ENCODE data around the gene GSC. TPM values are rescaled to one million over a fixed set of nuclear protein-coding genes. Genes with fewer than 3 reads are reported as not detected.

The GSC gene
- total and polyA plus RNA-seq, 2 donors (not counting 1 experiment from before 2014, with no cell fraction given) = not detected

DNA sequence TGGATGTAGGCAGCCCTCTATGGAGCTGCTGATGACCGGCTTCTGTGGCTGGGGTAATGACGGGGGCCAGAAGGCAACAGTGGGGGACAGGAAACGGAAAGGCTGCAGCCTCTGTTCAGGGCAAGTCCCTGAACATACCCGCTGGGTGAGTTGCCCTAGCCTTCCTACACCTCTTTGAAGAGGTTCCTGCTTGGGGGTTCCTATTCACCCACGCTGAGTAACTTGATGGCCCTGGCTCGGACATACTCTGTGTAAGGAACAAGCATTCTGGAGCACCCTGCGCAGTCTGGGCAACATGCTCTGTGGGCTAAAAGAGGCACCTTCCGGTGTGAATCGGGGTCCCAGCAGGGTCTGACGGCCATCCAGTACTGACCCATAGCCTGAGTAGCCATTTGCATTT is 17.7 kb upstream of the GSC start:
- ChIA-PET CTCF (no interaction called here), POLR2A (no interaction called here)
- intact Hi-C loops (cut with micrococcal nuclease) = no loop called here
- ATAC-seq (ENCODE audit: low read depth) (no peak), DNase-seq (no peak)
- no peaks in the 10 kb centered on the region for H4K20me1 ChIP-seq (ENCODE audit: control insufficient read depth, insufficient read depth, low read length, poor library complexity, severe bottlenecking)
- Mint-ChIP-seq H3K27ac (no peak overlapping the region), H3K9me3 (ENCODE audit: insufficient read depth) (no peaks in the 10 kb centered on the region), H3K27me3 (peaks cover 10% of the 10 kb centered on the region), H3K4me1 (no peaks in the 10 kb centered on the region), H3K4me3 (no peak overlapping the region)
- no peak overlapping the region for H3K9ac ChIP-seq (ENCODE audit: low read length)
- no peaks in the 10 kb centered on the region for H3K27me3 ChIP-seq (replicated peaks in 1 of 4; ENCODE audit: control extremely low read depth in 1 of 4, control insufficient read depth in 3 of 4, insufficient read depth in 4 of 4, low read length in 3 of 4)
- no peak overlapping the region for H2AFZ ChIP-seq (ENCODE audit: insufficient read depth, low read depth, low read length, poor library complexity, severe bottlenecking)
- TF ChIP-seq EZH2 (IDR thresholded peaks at IDR 0.05; ENCODE audit: borderline replicate concordance, insufficient read depth, low read depth, low read length, poor library complexity, severe bottlenecking) = no peak
- TF ChIP-seq, protein P1, sequence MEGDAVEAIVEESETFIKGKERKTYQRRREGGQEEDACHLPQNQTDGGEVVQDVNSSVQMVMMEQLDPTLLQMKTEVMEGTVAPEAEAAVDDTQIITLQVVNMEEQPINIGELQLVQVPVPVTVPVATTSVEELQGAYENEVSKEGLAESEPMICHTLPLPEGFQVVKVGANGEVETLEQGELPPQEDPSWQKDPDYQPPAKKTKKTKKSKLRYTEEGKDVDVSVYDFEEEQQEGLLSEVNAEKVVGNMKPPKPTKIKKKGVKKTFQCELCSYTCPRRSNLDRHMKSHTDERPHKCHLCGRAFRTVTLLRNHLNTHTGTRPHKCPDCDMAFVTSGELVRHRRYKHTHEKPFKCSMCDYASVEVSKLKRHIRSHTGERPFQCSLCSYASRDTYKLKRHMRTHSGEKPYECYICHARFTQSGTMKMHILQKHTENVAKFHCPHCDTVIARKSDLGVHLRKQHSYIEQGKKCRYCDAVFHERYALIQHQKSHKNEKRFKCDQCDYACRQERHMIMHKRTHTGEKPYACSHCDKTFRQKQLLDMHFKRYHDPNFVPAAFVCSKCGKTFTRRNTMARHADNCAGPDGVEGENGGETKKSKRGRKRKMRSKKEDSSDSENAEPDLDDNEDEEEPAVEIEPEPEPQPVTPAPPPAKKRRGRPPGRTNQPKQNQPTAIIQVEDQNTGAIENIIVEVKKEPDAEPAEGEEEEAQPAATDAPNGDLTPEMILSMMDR (IDR thresholded peaks at IDR 0.05) = no peak
- H3K4me1 ChIP-seq (ENCODE audit: control insufficient read depth in 2 of 2, insufficient read depth in 2 of 2, low read length in 2 of 2) = no peaks in the 10 kb centered on the region
- H3K9me3 ChIP-seq (ENCODE audit: control extremely low read depth in 1 of 3, control insufficient read depth in 2 of 3, insufficient read depth in 1 of 3, low read length in 2 of 3) = peaks cover 0 to 3% (median 0%) of the 10 kb centered on the region in 3 donors
- no peak overlapping the region for H3K27ac ChIP-seq (ENCODE audit: low read length in 2 of 2)
- no peak overlapping the region for H3K4me3 ChIP-seq (ENCODE audit: control extremely low read depth in 1 of 5, extremely low read depth in 1 of 5, insufficient read depth in 1 of 5, low read depth in 2 of 5, low read length in 4 of 5)
- WGBS (ENCODE audit: insufficient coverage) = 74% methylated on average over 10 of the region's 10 CpGs
- H3K36me3 ChIP-seq (replicated peaks in 1 of 2; ENCODE audit: control extremely low read depth in 1 of 2, control insufficient read depth in 1 of 2, extremely low read depth in 1 of 2, insufficient read depth in 2 of 2, low read length in 1 of 2) = no peaks in the 10 kb centered on the region
- H3K79me2 ChIP-seq (ENCODE audit: control insufficient read depth, insufficient read depth, low read length) = no peaks in the 10 kb centered on the region
- no peak overlapping the region for H3K4me2 ChIP-seq (replicated peaks; ENCODE audit: low read depth, low read length, poor library complexity, severe bottlenecking)

DNA sequence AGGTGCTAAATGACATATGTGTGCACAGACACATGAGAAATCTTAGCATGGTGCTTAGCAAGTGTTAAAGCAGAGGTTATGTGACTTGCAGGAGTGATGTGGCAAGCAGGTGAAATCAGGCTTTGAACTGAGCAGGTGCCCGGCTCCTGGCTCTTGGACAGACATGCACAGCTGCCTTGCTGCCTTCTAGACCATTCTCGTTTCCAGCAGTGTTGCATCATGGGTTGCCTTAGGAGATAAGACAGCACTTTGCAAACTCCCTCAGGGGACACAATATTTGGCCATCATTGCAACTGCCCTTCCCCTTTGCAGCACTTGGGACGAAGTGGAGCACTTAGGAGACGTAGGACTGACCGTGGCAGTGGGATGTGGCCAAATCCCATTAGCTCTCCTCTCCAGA is 17.2 kb upstream of the GSC start:
- ATAC-seq (ENCODE audit: low read depth) (no peak), DNase-seq (no peak)
- H3K4me1 Mint-ChIP-seq = no peaks in the 10 kb centered on the region
- no peaks in the 10 kb centered on the region for H3K36me3 ChIP-seq (replicated peaks in 1 of 2; ENCODE audit: control extremely low read depth in 1 of 2, control insufficient read depth in 1 of 2, extremely low read depth in 1 of 2, insufficient read depth in 2 of 2, low read length in 1 of 2)
- TF ChIP-seq EZH2 (IDR thresholded peaks at IDR 0.05; ENCODE audit: borderline replicate concordance, insufficient read depth, low read depth, low read length, poor library complexity, severe bottlenecking) = no peak
- TF ChIP-seq, protein P1 (IDR thresholded peaks at IDR 0.05) = no peak
- H3K27me3 ChIP-seq (replicated peaks in 1 of 4; ENCODE audit: control extremely low read depth in 1 of 4, control insufficient read depth in 3 of 4, insufficient read depth in 4 of 4, low read length in 3 of 4) = no peaks in the 10 kb centered on the region
- no peaks in the 10 kb centered on the region for H3K9me3 Mint-ChIP-seq (ENCODE audit: insufficient read depth)
- no peaks in the 10 kb centered on the region for H3K4me1 ChIP-seq (ENCODE audit: control insufficient read depth in 2 of 2, insufficient read depth in 2 of 2, low read length in 2 of 2)
- no peak overlapping the region for H2AFZ ChIP-seq (ENCODE audit: insufficient read depth, low read depth, low read length, poor library complexity, severe bottlenecking)
- ChIA-PET POLR2A (no interaction called here), CTCF (no interaction called here)
- intact Hi-C loops (cut with micrococcal nuclease) = no loop called here
- H3K4me3 ChIP-seq (ENCODE audit: control extremely low read depth in 1 of 5, extremely low read depth in 1 of 5, insufficient read depth in 1 of 5, low read depth in 2 of 5, low read length in 4 of 5) = no peak overlapping the region
- peaks cover 0 to 3% (median 0%) of the 10 kb centered on the region in 3 donors for H3K9me3 ChIP-seq (ENCODE audit: control extremely low read depth in 1 of 3, control insufficient read depth in 2 of 3, insufficient read depth in 1 of 3, low read length in 2 of 3)
- H3K27ac ChIP-seq (ENCODE audit: low read length in 2 of 2) = no peak overlapping the region
- peaks cover 13% of the 10 kb centered on the region for H3K27me3 Mint-ChIP-seq
- H4K20me1 ChIP-seq (ENCODE audit: control insufficient read depth, insufficient read depth, low read length, poor library complexity, severe bottlenecking) = no peaks in the 10 kb centered on the region
- H3K9ac ChIP-seq (ENCODE audit: low read length) = no peak overlapping the region
- no peaks in the 10 kb centered on the region for H3K79me2 ChIP-seq (ENCODE audit: control insufficient read depth, insufficient read depth, low read length)
- H3K4me3 Mint-ChIP-seq = no peak overlapping the region
- H3K27ac Mint-ChIP-seq = no peak overlapping the region
- no peak overlapping the region for H3K4me2 ChIP-seq (replicated peaks; ENCODE audit: low read depth, low read length, poor library complexity, severe bottlenecking)
- WGBS (ENCODE audit: insufficient coverage) = 80% methylated on average over 3 of the region's 5 CpGs

Measured in B cell (primary cell).